LoVo (cell line): ENCODE measurements around the gene NDUFA7.
"Not testable (repeated sequence)": the region's sequence is repeated elsewhere in the genome, so short reads cannot be mapped to it uniquely, and the experiment has no call there.

Experiments
- DNase-seq: peaks from one replicate; pipeline ENCODE4 v3.0.0-alpha.2; 2016; ENCODE audit warnings: low spot score

Gene NDUFA7

DNA sequence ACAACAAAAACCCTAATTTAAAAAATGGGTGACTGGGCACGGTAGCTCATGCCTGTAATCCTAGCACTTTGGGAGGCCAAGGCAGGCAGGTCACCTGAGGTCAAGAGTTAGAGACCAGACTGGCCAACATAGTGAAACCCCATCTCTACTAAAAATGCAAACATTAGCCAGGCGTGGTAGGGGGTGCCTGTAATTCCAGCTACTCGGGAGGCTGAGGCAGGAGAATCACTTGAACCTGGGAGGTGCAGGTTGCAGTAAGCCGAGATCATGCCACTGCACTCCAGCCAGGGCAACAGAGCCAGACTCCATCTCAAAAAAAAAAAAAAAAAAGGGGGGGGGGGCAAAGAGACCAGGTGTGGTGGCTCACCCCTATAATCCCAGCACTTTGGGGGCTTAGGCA, 56.9 kb downstream of the NDUFA7 start:
- not testable (repeated sequence) for DNase-seq

DNA sequence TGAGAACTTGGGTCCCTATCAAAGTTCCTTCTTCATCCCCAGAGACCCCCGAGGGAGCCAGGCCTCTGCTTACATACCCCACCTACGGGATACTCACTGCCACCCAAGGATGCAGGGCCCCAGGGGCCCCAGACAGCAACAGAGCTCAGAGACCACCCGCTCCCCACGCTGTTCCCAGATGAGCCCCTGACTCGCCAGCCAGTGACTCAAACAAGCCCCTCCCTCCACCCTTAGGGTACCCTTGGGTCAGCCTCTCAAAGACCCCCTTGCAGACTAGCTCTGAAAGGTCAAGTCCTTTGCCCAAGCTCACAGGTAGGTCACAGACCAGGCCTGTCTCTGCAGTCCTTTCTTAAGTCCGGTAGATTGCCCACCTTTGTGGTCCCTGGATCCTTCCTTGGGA, 58.7 kb downstream of the NDUFA7 start:
- DNase-seq, result no peak

DNA sequence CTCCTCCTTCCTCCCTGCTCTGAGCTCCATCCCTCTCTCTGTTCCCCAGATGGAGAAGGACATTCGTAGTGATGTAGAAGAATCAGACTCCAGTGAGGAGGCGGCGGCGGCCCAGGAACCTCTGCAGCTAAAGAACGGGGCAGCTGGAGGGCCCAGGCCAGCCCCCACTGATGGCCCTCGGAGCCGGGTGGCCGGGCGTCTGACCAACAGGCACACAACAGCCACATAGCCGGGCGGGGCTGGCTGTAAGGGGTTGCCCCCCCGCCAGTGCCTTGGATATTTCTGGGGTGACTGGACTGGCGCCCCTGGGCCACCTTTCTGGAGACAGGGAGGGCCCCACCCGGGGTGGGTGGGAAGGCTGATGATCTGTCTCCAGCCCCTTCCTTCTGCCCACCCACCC, 59.3 kb downstream of the NDUFA7 start:
- DNase-seq, result no peak

DNA sequence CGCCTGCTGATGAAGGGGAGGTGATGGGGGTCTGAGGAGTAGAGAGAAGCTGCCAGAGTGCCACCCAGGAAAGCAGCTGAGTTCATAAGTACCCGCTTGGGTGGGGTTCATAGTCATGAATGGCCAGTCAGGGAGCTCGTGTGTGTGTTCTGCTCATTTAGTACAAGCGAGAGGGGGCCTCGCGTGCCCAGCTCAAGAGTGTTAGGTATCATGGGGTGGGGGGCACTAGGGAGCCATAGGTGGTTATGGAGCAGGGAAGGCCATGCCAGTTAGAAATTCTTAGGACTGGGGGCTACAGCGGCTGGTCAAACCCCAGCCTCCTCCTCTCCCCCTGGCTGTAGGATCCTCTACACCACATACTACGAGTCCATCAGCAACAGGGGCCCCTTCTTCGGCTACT, 59.8 kb downstream of the NDUFA7 start:
- no peak for DNase-seq
